GM23248 (cell line): ENCODE measurements around the gene ZGLP1. TPM values are rescaled to one million over a fixed set of nuclear protein-coding genes. Genes with fewer than 3 reads are reported as not detected.

Source experiments
- DNase-seq: peaks from one replicate; pipeline ENCODE4 v3.0.0-alpha.2; 2015
- H2AFZ ChIP-seq: fragments of 200-600 bp; sonication (generic); 2 replicates; pipeline ENCODE4 v1.6.1; 2016; ENCODE audit warnings: antibody characterized with exemption
- H3F3A ChIP-seq: fragments of 200-600 bp; sonication (generic); 2 replicates; pipeline ENCODE4 v1.6.1; 2016; ENCODE audit warnings: mild to moderate bottlenecking, antibody characterized with exemption, mixed run types; ENCODE audit not compliant: insufficient read depth
- H3K27ac ChIP-seq: fragments of 200-600 bp; sonication (generic); 2 replicates; pipeline ENCODE4 v1.5.1; 2016; ENCODE audit warnings: mild to moderate bottlenecking
- H3K27me3 ChIP-seq: fragments of 200-600 bp; sonication (generic); replicated peaks from 2 replicates; pipeline ENCODE4 v1.6.1; 2016; ENCODE audit warnings: mild to moderate bottlenecking; ENCODE audit not compliant: insufficient read depth
- H3K36me3 ChIP-seq: fragments of 200-600 bp; sonication (generic); 2 replicates; pipeline ENCODE4 v1.6.1; 2016; ENCODE audit warnings: low read depth, mild to moderate bottlenecking
- H3K4me1 ChIP-seq: fragments of 200-600 bp; sonication (generic); 2 replicates; pipeline ENCODE4 v1.6.1; 2016; ENCODE audit warnings: mild to moderate bottlenecking; ENCODE audit not compliant: insufficient read depth
- H3K4me2 ChIP-seq: fragments of 200-600 bp; sonication (generic); one replicate; pipeline ENCODE4 v1.6.1; 2016; ENCODE audit warnings: mild to moderate bottlenecking; ENCODE audit not compliant: unreplicated experiment
- H3K4me3 ChIP-seq: fragments of 200-600 bp; sonication (generic); 2 replicates; pipeline ENCODE4 v1.5.1; 2016; ENCODE audit warnings: mild to moderate bottlenecking
- H3K79me2 ChIP-seq: fragments of 200-600 bp; sonication (generic); 2 replicates; pipeline ENCODE4 v1.6.1; 2016; ENCODE audit warnings: mild to moderate bottlenecking; ENCODE audit not compliant: insufficient read depth
- H3K9ac ChIP-seq: fragments of 200-600 bp; sonication (generic); 2 replicates; pipeline ENCODE4 v1.6.1; 2016; ENCODE audit warnings: mild to moderate bottlenecking
- H3K9me2 ChIP-seq: fragments of 200-600 bp; sonication (generic); 2 replicates; pipeline ENCODE4 v1.6.1; 2016; ENCODE audit warnings: mixed run types, mild to moderate bottlenecking, moderate library complexity; ENCODE audit not compliant: insufficient read depth
- H3K9me3 ChIP-seq: fragments of 200-600 bp; sonication (generic); one replicate; pipeline ENCODE4 v1.6.1; 2017; ENCODE audit warnings: low read depth
- H4K20me1 ChIP-seq: fragments of 200-600 bp; sonication (generic); 2 replicates; pipeline ENCODE4 v1.6.0; 2016; ENCODE audit not compliant: insufficient read depth
- EZH2 ChIP-seq: fragments of 200-600 bp; sonication (generic); IDR thresholded peaks from 2 replicates; pipeline ENCODE4 v1.6.1; 2018; ENCODE audit warnings: antibody characterized with exemption, mild to moderate bottlenecking; ENCODE audit not compliant: insufficient read depth, poor library complexity, severe bottlenecking
- EZH2phosphoT487 ChIP-seq: fragments of 200-600 bp; sonication (generic); IDR thresholded peaks from 2 replicates; pipeline ENCODE4 v1.6.1; 2018; ENCODE audit warnings: antibody characterized with exemption, moderate library complexity, mild to moderate bottlenecking, low read depth; ENCODE audit not compliant: insufficient read depth
- WGBS, 2 experiments: methylation state at CpG; one replicate each; pipeline ENCODE4 v1.1.6; 2015 to 2017; ENCODE audit warnings: low lambda C conversion rate in 2 of 2, low coverage in 1 of 2; ENCODE audit errors: missing lambda C conversion rate in 2 of 2; 5-methylcytosine and 5-hydroxymethylcytosine counted together
- in situ Hi-C: fragments of 300-500 bp; cut with MboI; formaldehyde crosslinking; loops from 2 replicates; pipeline ENCODE4 v1.15.0; 2020
- polyA plus RNA-seq: library from polyadenylated mRNA; unstranded; fragments of >200 nt; fragmentation: Nextera tagmentation; extraction: Ambion mirVana; gene quantifications from 2 replicates; pipeline ENCODE4 v1.2.1, GENCODE V29; 2016
- total RNA-seq: library from RNA; depleted of rRNA; stranded (reverse); fragments of >200 nt; shearing (Covaris generic); gene quantifications from 2 replicates; pipeline ENCODE4 v1.2.3, GENCODE V29; 2014

ZGLP1 gene
- total and polyA plus RNA-seq, 2 experiments from 2014 or later: 1.8 to 2.5 TPM

GRCh38 chr19:10316229-10317044 is 6.8 kb upstream of the ZGLP1 start:
- Histone ChIP-seq H3K27ac (no peak overlapping the region), H3K36me3 (peaks cover 3% of the 10 kb centered on the region; the same call in 1 of the 2 replicates), H3K9me3 (no peaks in the 10 kb centered on the region), H3K79me2 (peaks cover 22% of the 10 kb centered on the region), H3K27me3 (no peaks in the 10 kb centered on the region), H2AFZ (no peak overlapping the region), H3K9me2 (no peaks in the 10 kb centered on the region), H3K4me2 (no peak overlapping the region), H3K4me1 (peaks cover 9% of the 10 kb centered on the region; the same call in 1 of the 2 replicates), H3F3A (peaks cover 3% of the 10 kb centered on the region; the same call in 1 of the 2 replicates), H4K20me1 (no peaks in the 10 kb centered on the region), H3K4me3 (peak overlapping the region; percentile 86; the same call in 1 of the 2 replicates), H3K9ac (peak overlapping the region; percentile 81; the same call in 1 of the 2 replicates)
- 72 to 74% methylated on average over 17 to 19 of the region's 19 CpGs for WGBS, 2 experiments
- in situ Hi-C loops: no loop called here
- DNase-seq: no peak
- no peak for TF ChIP-seq EZH2phosphoT487
- TF ChIP-seq EZH2: no peak

GRCh38 chr19:10315335-10316214 is 6.0 kb upstream of the ZGLP1 start, which contains the start of gene FDX2:
FDX2 (minus strand) TSS chr19:10316015; CDS start chr19:10315996, 19 bp downstream.
- Histone ChIP-seq H3K9ac (peak within 1 kb of the TSS; percentile 81), H2AFZ (peak within 1 kb of the TSS; percentile 90), H3K36me3 (peaks cover 3% of the 10 kb centered on the region; the same call in 1 of the 2 replicates), H3K4me3 (peak within 1 kb of the TSS; percentile 86), H3K4me1 (peaks cover 9% of the 10 kb centered on the region; the same call in 1 of the 2 replicates), H3F3A (peaks cover 3% of the 10 kb centered on the region; the same call in 1 of the 2 replicates), H3K27ac (peak within 1 kb of the TSS; percentile 15; the same call in 1 of the 2 replicates), H3K79me2 (peaks cover 22% of the 10 kb centered on the region), H3K9me3 (no peaks in the 10 kb centered on the region), H3K4me2 (peak within 1 kb of the TSS; percentile 96), H4K20me1 (no peaks in the 10 kb centered on the region), H3K9me2 (no peaks in the 10 kb centered on the region), H3K27me3 (no peaks in the 10 kb centered on the region)
- 1 to 2% methylated on average over 41 to 55 of the region's 55 CpGs for WGBS, 2 experiments
- DNase-seq: peak; percentile 87
- TF ChIP-seq EZH2 (no peak), EZH2phosphoT487 (no peak)
- in situ Hi-C loops: no loop called here

- WGBS, 2 experiments: 88 to 89% methylated on average over 5 of the region's 5 CpGs
- in situ Hi-C loops: no loop called here
- no peaks in the 10 kb centered on the region for H3K9me3 ChIP-seq
- no peak overlapping the region for H3K4me3 ChIP-seq
- no peaks in the 10 kb centered on the region for H4K20me1 ChIP-seq
- DNase-seq: no peak
- peaks cover 3% of the 10 kb centered on the region; the same call in 1 of the 2 replicates for H3F3A ChIP-seq
- H3K27me3 ChIP-seq: no peaks in the 10 kb centered on the region
- H3K4me2 ChIP-seq: no peak overlapping the region
- no peaks in the 10 kb centered on the region for H3K36me3 ChIP-seq
- H3K9me2 ChIP-seq: no peaks in the 10 kb centered on the region
- TF ChIP-seq EZH2phosphoT487 (no peak), EZH2 (no peak)
- no peak overlapping the region for H2AFZ ChIP-seq
- H3K79me2 ChIP-seq: no peaks in the 10 kb centered on the region
- H3K4me1 ChIP-seq: peaks cover 27% of the 10 kb centered on the region
- no peak overlapping the region for H3K27ac ChIP-seq
- H3K9ac ChIP-seq: no peak overlapping the region
Measured at GRCh38 chr19:10306327-10306726, 3.3 kb downstream of the ZGLP1 start.
